GM18508 (cell line): Measurements from ENCODE around the gene ARPC5.
"Not testable (repeated sequence)": the region's sequence is repeated elsewhere in the genome, so short reads cannot be mapped to it uniquely, and the experiment has no call there.

Experiments
- ATAC-seq: cut with Tn5 transposase; IDR thresholded peaks from one replicate; pipeline ENCODE4 v1.9.1; 2021; ENCODE audit warnings: moderate number of reproducible peaks; ENCODE audit not compliant: insufficient read depth, unreplicated experiment

The ARPC5 gene

DNA sequence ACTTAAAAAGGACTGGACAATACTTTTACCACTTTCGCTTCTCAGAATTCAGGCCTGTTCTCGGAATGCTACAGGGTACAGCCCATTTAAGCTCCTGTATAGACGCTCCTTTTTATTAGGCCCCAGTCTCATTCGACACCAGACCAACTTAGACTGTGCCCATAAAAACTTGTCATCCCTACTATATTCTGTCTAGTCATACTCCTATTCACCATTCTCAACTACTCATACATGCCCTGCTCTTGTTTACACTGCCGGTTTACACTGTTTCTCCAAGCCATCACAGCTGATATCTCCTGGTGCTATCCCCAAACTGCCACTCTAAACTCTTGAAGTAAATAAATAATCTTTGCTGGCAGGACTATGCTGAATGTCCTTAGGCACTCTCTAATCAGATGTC, 17.4 kb downstream of the ARPC5 start:
- not testable (repeated sequence) for ATAC-seq

DNA sequence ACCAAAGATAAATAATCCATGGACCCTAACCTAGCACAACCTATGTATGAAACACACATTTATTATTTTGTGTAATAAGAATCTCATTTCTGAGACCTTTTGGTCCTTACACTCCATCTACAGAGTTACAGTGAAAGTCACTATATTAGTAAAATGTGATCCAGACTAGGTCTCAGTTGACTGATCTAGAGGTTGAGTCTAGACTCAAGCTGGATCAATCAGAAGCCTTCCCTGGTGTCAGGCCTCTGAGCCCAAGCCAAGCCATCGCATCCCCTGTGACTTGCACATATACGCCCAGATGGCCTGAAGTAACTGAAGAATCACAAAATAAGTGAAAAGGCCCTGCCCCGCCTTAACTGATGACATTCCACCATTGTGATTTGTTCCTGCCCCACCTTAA, 22.6 kb downstream of the ARPC5 start:
- not testable (repeated sequence) for ATAC-seq

DNA sequence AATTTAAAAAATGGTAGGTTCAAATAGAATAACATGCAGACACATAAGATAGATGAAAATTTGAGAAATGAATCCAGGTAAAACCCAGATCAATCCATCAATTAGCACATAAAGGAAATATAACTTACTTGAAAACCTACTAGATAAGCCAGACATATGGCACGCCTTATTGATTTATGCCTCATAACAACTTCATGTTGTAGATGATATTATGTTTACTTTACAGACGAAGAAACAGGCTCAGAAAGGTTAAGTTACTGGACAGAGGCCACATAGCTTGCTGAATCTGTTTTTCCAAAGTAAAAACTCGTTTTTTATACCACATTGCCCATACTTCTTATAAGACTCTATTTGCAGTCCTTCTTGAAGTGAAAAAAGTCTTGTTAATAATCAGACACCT, 23.2 kb downstream of the ARPC5 start:
- no peak for ATAC-seq

DNA sequence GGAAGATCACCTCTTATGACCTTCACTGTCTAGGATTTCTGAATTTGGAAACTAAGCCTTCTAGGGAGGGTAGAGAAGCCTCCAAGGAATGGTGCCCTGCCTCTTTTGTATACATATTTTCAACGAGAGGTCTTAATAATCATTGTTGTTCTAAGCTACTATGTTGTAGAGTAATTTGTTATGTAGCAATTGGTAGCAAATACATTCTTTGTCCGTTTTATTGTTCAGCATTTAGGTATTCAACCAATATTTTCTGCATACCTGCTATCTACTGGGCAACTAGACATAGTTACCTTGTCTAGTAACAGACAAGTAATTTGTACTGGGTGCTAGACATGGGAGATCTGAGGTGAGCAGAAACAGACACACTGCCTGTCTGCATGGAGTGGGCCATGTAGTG, 24.6 kb downstream of the ARPC5 start:
- no peak for ATAC-seq

DNA sequence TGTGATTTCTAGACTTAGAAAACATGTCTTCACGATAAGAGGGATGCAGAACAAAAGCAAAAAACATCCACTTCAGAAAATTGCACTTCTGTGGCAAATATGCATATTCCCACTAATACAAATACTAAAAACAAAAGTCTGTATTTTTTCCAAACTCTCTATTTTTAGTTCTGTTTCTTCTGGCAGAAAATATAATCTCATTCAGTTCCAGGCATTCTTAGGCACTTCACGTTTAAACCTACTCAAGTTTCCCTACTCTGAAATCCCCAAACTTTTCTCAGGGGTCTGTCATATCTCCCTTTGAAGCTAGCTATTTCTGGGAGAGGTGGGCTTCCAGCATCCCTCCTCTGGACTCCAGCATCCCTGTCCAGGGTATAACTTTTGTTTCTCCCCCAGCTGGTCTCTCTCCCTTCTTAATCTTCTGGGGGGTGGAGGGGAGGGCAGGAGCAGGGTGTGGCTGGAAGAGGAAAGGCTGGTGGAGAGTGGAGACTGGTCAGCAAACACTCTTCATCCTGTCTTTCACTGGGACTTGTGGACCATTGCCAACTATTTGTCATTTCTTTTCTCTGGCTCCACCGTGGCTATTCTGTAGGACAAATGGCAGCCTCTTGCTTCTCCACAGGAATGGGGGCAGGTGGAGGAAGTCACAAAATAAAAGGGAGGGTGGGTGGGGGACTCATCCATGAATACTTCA, 25.7 kb downstream of the ARPC5 start:
- no peak for ATAC-seq

DNA sequence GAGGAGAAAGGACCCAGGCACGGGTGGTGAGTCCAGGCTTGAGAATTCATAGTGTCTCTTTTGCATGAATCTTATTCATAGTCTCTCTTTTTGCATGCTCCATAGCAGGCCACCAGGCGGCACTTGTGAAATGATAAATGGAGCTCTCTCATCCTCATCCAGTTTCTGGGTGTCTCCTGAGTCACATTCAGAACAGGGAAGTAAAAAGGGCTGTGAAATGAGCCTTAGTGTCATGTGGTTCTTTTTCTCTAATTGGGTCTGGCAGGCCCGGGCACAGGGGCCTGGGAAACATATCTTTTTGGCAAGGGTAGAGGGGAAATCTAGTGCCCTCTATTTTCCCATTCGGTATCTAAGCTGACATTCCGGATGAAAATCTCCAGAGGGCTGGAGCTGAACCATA, 26.3 kb downstream of the ARPC5 start:
- no peak for ATAC-seq

DNA sequence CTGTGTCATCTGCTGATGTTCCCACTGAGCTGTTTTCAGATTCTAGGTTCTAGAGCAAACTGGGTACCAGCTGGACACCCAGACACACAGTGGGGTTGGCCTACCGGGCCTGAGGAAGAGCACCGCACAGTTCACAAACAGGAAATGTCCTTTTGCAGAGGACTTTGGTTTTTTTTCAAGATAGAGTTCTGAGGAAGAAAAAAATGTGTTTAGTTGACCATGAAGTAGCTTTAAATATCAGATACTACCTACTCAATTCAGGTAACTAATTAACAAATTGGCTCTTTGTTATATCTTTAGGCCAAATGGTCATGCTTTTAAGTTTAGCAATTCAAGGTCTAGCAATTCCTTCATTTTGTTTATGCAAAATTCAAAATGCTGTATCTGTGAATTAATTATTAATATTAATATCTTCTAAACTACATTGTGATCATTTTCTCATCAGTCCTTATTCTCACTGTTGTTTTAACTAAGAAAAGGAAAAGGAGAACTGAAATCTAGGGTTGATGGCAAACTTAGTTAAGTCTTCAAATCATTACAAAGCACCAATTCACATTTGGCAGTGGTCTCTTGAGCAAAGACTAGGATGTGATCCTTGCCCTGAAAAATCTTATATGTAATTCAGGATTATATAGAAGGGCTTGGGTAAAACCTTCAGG, 28.1 kb downstream of the ARPC5 start:
- peak; percentile 30 for ATAC-seq

DNA sequence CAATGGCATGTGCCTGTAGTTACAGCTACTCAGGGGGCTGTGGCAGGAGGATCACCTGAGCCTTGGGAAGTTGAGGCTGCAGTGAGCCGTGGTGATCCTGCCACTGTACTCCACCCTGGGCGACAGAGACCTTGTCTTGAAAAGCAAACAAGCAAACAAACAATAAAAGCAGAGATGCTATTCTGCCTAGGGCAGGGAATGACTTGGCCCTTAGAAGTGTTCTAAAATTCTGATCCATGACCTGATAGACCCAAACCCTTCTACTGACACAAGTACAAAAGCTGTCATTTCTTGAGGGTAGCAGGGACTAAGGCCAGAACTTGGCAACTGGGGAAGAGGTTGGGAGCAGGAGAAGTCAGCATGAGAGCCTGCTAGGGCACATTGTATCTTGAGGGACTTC, 29.7 kb downstream of the ARPC5 start:
- ATAC-seq = no peak

DNA sequence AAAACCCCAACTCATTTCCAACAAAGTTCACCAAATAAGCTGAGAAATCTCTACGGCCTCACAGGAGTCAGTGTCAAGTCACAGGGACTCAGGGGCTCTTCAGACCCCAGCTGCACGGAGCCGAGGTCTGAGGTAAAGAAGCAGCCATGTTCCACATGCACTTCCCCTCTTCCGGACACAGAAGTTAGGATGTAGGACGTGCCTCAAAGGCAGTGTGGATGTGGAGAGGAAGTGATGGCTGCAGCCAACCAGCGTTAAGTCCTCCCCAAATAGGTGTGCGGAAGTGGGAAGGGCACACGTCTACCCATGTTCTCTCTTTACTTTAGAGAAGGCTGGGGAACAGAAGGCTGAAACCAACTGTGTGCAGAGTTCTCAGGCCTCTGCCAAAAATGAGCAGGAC, 30.8 kb downstream of the ARPC5 start:
- no peak for ATAC-seq

DNA sequence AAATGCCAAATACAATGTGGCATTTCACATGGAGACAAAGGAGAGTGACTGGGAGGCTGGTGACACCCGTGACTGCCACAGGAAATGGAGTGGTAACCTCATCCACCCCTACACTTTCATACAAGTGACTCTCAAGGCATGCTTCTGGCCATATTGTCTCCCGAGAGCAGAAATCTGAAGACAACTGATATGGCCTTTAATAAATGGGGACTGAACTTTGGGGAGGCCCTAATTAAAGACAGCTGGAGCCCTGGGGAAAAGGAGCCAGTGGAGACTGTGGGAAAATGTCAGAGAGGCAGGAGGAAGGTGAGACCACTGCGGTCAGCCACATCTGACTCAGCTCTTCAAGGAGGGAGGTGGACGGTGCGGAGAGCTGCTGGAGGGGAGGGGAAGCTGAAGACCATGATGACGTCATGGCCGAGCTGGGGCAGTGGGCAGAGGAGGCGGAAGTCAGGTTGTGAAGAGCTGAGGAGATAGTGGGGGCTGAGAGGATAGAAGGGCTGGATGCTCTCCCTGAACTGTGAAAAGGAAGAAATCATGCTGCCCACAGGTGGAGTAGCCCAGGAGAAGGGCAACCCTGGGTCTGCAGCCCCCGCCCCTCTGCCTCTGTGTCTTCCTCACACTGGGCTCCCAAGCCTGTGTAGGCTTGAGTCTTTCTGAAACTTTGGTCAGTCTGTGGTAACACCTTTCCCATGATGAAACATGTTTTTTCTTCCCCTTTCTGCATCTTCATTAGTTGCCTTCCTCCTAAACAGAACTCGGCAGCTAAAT, 31.4 kb downstream of the ARPC5 start:
- ATAC-seq = no peak

DNA sequence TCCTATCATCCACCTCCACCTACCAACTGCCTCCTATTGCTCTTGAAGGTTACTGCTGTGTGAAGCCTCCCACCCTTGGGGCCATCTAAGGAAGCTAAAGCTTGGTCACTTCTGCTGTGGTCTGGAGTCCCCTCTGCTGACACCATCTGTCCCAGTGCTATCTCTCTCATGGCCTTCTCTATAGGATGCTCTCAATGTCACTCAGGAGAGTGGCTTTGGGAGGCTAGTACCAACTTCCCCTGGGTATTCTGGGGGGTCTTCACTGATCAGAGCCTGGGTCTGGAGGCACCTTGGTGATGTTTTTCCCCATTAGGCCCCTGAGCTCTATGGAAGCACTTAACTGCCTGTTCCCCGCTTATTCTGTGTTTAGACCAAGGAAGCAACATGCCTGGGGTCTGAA, 33.1 kb downstream of the ARPC5 start:
- no peak for ATAC-seq

DNA sequence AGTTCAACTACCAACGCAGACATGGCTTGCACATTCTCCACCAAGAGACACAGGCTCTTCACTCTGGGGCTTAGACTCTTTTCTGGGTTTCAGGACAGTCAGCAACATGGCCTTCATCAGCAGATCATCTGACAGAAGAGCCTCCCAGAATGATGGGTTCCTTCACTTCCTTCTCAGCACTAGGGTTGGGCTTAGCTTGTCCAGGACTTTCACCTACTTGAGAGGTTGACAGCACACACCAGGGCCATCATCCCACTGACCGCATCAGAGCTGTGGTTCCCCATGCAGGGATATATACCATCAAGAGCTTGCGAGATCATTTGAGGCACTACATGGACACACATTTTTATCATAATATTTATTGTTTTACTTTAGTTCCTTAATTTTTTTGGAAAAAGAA, 34.9 kb downstream of the ARPC5 start:
- no peak for ATAC-seq

DNA sequence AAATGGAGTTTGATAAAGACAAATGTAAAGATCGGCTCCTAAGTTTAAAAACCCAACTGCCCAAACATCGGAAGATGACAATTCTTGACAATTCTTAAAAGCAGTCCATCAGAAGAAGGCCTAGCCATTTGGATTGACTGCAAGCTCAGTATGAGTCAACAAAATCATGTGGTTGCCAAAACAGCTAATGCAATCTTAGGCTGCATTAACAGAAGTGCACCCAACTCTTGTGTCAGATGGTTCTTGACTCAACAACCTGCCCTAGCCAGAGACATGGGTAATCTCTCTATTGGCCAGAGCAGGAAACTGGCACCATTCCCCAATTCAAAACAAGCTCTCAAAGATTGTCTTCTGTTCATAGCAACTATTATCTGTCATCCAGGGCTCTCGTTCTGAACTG, 35.4 kb downstream of the ARPC5 start:
- ATAC-seq = no peak

DNA sequence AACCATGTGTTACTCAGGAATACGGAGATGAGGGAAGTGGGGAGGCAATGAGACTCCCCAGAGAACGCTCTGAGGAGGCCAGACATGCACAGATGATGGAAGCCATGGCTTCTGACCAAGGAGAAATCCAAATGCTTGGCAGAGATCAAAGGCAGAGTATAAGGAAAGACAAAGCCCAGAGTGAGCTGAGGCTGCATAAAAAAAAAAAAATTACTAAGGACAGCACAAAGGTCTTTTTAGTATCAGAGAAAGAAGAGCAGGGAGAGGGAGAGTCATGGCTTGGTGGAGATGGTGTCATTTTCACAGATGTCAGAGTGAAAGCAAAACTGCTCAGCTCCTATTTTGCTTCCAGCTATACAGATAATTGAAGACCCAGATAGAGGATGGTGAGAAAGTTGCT, 37.2 kb downstream of the ARPC5 start:
- peak; percentile 39 for ATAC-seq

DNA sequence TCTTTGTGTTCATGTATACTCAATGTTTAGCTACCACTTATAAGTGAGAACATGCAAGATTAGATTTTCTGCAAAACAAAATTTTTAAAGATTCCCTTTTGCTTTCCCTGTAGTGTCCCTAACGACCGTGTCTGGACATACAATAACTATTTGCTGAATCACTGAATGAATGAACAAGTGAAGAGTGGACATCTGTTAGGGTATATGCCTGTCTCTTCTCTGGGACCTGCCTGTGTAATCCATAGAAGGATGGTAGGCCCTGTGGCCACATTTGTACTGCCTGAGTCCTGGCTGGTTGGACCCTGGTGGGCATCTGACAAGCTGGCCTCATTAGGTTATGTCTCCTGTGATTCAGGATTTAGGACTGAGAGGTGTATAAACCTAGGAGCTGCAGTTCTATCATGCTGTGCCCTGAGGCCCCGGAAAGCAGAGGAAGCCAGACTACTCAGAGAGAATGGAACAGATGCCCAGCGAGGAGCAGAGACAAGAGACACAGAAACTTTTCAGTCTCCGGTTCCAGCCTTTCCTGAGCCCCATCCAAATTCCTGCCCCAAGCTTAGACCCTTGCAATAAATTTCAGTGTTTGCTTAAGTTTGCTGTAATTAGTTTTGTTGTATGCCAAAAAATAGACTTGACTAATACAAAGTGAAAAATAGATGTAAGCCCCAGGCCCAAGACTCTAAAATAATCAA, 37.8 kb downstream of the ARPC5 start:
- ATAC-seq = no peak

DNA sequence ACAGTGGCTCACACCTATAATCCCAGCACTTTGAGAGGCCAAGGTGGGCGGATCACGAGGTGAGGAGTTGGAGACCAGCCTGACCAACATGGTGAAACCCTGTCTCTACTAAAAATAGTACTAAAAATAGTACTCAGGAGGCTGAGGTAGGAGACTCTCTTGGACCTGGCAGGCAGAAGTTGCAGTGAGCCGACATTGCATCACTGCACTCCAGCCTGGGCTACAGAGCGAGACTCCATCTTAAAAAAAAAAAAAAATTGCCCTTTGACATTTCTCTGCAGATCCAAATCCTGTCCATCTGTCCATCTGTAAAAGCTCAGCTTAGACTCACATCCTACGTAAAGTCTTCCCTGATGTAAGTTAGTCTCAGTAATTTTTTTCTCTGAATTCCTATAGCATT, 39.1 kb downstream of the ARPC5 start:
- ATAC-seq = no peak

DNA sequence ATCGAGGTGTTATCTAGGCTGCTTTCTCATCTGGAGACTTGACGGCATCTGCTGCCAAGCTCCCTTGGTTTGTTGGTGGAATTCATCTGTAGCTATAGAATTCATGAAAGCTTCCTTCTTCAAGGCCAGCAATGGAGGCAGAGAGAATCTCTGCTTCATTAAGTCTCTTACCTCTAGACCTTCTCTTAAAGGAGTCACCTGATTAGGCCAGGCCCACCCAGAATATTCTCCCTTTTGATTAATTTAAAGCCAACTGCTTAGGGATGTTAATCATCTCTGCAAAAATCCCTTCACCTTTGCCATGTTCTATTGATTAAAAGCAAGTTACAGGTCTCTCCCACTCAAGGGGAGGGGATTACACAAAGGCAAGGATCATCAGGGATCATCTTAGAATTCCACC, 40.0 kb downstream of the ARPC5 start:
- no peak for ATAC-seq

DNA sequence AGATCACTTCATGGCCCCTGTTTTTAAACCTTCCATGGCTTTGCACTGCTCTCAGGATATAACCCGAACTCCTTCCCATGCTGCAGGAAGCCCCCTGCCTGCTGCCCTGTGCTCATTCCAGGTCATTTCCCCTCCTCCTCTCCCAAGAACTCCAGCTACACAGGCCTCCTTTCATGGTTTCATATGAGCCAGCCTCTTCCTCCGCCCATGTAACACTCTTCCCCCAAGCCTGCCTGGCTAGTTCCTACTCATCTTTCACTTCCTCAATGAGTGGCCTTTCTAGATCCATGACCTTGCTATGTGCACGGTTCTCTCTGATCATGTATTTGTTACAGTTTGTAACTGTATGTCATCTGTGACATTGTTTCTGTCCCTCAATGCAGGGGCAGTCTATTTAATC, 42.2 kb downstream of the ARPC5 start:
- ATAC-seq = peak; percentile 44

DNA sequence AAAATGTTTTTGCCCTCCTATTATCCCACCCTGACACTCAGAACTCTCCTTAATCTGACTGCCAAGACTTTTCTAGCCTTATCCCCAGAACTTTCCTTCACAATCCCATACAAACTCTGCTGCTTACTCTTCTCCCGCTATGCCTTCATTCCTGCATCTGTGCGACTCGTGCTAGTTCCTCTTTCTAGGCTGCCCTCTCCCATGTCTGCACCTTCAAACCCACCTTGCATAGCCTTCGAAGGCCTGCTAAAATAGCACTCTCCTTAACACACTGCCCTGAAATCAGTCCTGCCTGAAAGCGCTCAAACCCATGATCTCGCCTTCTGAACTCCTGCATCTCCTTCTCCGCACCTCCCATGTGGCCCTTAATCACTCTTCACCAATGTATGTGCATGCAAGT, 42.9 kb downstream of the ARPC5 start:
- ATAC-seq = no peak

DNA sequence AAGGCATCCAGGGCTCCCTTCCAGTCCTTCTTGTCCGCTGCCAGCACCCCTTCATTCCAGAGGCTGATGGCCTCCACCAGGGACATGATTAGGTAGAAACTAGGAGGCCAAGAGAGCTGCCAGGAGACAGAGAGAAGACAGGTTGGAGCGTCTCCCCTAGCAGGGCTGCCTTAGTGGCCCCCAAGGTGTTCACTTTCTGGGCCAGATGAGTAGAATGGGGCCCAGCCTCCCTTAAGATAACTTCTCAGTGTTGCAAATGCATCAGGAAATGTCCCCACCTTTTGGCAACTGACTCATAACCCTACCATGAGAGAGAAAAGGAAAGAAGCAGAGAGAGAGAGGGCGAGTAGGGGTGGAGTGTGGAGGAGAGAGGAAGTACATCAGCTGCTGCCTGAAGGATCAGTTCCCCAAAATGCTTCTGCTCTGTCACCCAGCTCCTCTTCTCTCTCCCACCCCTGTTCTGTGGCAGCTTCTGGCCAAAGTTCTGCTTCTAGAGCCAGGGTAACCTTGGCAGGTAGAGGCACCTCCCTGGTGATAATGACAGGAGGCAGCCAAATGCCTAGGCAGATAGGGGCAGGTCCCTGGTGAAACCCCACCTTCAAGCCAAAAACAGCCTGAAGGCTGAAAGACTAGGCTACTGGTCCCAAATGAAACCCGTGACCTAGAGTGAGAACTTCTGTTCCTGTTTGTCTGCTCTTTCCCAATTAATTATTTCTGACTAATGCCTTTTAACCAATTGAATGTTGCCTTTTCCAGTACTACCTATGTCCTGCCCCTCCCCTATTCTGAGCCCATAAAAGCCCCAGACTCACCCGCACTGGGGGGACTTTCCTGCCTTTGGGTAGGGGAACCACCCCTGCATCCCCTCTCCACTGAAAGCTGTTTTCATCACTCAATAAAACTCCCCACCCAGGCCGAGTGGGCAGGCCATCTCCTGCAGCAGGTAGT, 45.1 kb downstream of the ARPC5 start, which contains the start of gene NCF2:
TSS of gene NCF2 (minus strand) at position 216 of the 948 bp plus-strand sequence. CDS start at position 86, 130 bp downstream.
- peak; percentile 64 for ATAC-seq
